HepG2 (cell line): ENCODE measurements around the gene NCOA3. TPM values are rescaled to one million over a fixed set of nuclear protein-coding genes. Genes with fewer than 3 reads are reported as not detected.

Experiments
- ARHGAP35 ChIP-seq: sonication (generic); formaldehyde crosslinking; IDR thresholded peaks from 2 replicates; pipeline ENCODE4 v1.9.0; 2022; ENCODE audit warnings: mild to moderate bottlenecking, inconsistent platforms, moderate library complexity, missing genetic modification reagents, borderline replicate concordance
- ATM ChIP-seq: fragments of 450-650 bp; IDR thresholded peaks from 2 replicates; pipeline ENCODE4 v1.7.1; 2017; ENCODE audit warnings: mild to moderate bottlenecking, borderline replicate concordance
- CBX2 ChIP-seq, 2 experiments: fragments of 200-600 bp in 1 of 2; sonication (generic); formaldehyde crosslinking in 1 of 2; IDR thresholded peaks; 2 replicates each; pipeline versions ENCODE4 v1.7.0 to v1.8.1; 2018 to 2022; ENCODE audit warnings: low read depth in 2 of 2, low read length in 1 of 2, mild to moderate bottlenecking in 1 of 2, missing genetic modification reagents in 1 of 2
- EZH2 ChIP-seq: conservative IDR thresholded peaks from 2 replicates; pipeline ENCODE4 v1.6.1; 2012; ENCODE audit warnings: mild to moderate bottlenecking, low read depth, low read length, moderate library complexity
- GATAD2A ChIP-seq: IDR thresholded peaks from 2 replicates; pipeline ENCODE4 v1.6.1; 2016
- GTF3A ChIP-seq: sonication (generic); formaldehyde crosslinking; conservative IDR thresholded peaks from 2 replicates; pipeline ENCODE4 v1.4.0; 2020; ENCODE audit warnings: mild to moderate bottlenecking, missing genetic modification reagents
- HNF4A ChIP-seq: sonication (generic); formaldehyde crosslinking; IDR thresholded peaks from 2 replicates; pipeline ENCODE4 v1.4.0; 2020; ENCODE audit warnings: missing genetic modification reagents
- KDM6A ChIP-seq: IDR thresholded peaks from 2 replicates; pipeline ENCODE4 v1.6.1; 2016; ENCODE audit warnings: low read depth
- MAFK ChIP-seq, 2 experiments: IDR thresholded peaks in 1 of 2; conservative IDR thresholded peaks in 1 of 2; 2 replicates each; pipeline ENCODE4 v1.6.1; 2011; ENCODE audit warnings: improper control_type of control experiment in 2 of 2, low read length in 2 of 2
- NAIF1 ChIP-seq: sonication (generic); formaldehyde crosslinking; IDR thresholded peaks from 2 replicates; pipeline ENCODE4 v1.5.0; 2020; ENCODE audit warnings: mild to moderate bottlenecking, missing genetic modification reagents, borderline replicate concordance
- NFE2 ChIP-seq: sonication (generic); formaldehyde crosslinking; IDR thresholded peaks from 2 replicates; pipeline ENCODE4 v1.4.0; 2020; ENCODE audit warnings: missing genetic modification reagents
- PPARG ChIP-seq: conservative IDR thresholded peaks from 2 replicates; pipeline ENCODE4 v1.6.1; 2016; ENCODE audit warnings: missing biosample characterization, missing genetic modification reagents
- SMAD3 ChIP-seq: sonication (generic); formaldehyde crosslinking; IDR thresholded peaks from 2 replicates; pipeline ENCODE4 v1.4.0; 2020; ENCODE audit warnings: missing genetic modification reagents
- ZMYM2 ChIP-seq: sonication (generic); formaldehyde crosslinking; IDR thresholded peaks from 2 replicates; pipeline ENCODE4 v1.8.0; 2022; ENCODE audit warnings: mild to moderate bottlenecking, missing genetic modification reagents
- ZNF530 ChIP-seq: sonication (generic); formaldehyde crosslinking; IDR thresholded peaks from 2 replicates; pipeline ENCODE4 v1.5.0; 2020; ENCODE audit warnings: low read depth, mild to moderate bottlenecking, missing genetic modification reagents
- ZNF678 ChIP-seq: sonication (generic); formaldehyde crosslinking; IDR thresholded peaks from 2 replicates; pipeline ENCODE4 v1.4.0; 2020; ENCODE audit warnings: mild to moderate bottlenecking, missing genetic modification reagents
- polyA plus RNA-seq, 8 experiments: library from polyadenylated mRNA; depleted of rRNA in 3 of 8; stranded (reverse) in 7 of 8; unstranded in 1 of 8; fragments of >200 nt; fragmentation: Illumina TruSeq in 4 of 8; extraction: Trizol in 4 of 8; gene quantifications; 2 replicates each; pipeline versions ENCODE4 v1.2.1 to v1.2.3, GENCODE V29; 2011 to 2016; ENCODE audit warnings: low read depth in 4 of 8, missing spikeins in 1 of 8, mixed read lengths in 1 of 8; ENCODE audit not compliant: insufficient read depth in 1 of 8
- total RNA-seq, 5 experiments: library from RNA; depleted of rRNA; stranded (reverse); fragments of >200 nt; fragmentation: Illumina TruSeq; extraction: Trizol; gene quantifications; 2 replicates each; pipeline ENCODE4 v1.2.3, GENCODE V29; 2016; ENCODE audit warnings: low read depth in 1 of 5
- TF ChIP-seq, protein P1 (sequence below): sonication (generic); formaldehyde crosslinking; IDR thresholded peaks from 2 replicates; pipeline ENCODE4 v1.5.0; 2020; ENCODE audit warnings: missing genetic modification reagents
- TF ChIP-seq, protein P2 (sequence below): sonication (generic); formaldehyde crosslinking; IDR thresholded peaks from 2 replicates; pipeline ENCODE4 v1.5.1; 2020; ENCODE audit warnings: mild to moderate bottlenecking, missing genetic modification reagents
- TF ChIP-seq, protein P3 (sequence below): sonication (generic); formaldehyde crosslinking; IDR thresholded peaks from 2 replicates; pipeline ENCODE4 v1.4.0; 2020; ENCODE audit warnings: missing genetic modification reagents, mild to moderate bottlenecking, borderline replicate concordance
- TF ChIP-seq, protein P4 (sequence below): sonication (generic); formaldehyde crosslinking; IDR thresholded peaks from 2 replicates; pipeline ENCODE4 v1.4.0; 2020; ENCODE audit warnings: missing genetic modification reagents; ENCODE audit errors: not compliant biosample characterization
- TF ChIP-seq, protein P5 (sequence below): sonication (generic); formaldehyde crosslinking; IDR thresholded peaks from 2 replicates; pipeline ENCODE4 v1.5.0; 2020; ENCODE audit warnings: missing genetic modification reagents

The NCOA3 gene
- total and polyA plus RNA-seq, 2 of the 13 experiments (the other 11 are each of a cell fraction or from before 2014, with no cell fraction given) = 35.0 to 56.8 TPM

DNA sequence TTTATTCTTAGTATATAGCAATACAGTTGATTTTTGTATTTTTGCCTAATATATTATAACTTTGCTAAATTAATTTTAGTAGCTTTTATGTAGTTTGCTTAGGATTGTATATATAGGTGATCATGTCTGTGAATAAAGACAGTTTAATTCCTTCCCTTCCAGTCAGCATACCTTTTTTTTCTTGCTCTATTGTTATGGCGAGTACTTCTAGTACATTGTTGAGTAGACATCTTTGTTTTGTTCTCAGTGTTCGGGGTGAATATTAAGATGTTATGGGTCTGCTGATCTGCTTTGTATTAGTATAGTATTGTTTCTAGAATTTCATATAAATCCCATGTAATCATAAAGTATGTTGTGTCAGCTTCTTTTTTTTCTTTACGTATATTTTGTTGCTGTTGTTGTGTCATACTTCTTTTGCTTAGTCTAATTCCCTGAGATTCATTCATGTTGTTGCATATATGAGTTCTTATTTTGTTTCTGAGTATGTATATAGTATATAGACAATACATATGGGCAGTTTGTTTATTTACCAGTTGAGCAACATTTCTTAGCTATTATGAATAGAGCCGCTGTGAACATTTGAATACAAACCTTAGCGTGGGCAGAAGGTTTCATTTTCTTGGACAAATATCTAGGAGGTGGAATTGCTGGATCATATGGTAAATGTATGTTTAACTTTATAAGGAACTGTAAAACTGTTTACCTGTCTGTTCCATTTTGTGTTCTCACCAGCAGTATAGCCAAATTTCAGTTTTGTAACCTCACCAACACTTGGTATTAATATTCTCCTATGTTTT lies 25.5 kb downstream of the NCOA3 start (continued):
- TF ChIP-seq, protein P1, sequence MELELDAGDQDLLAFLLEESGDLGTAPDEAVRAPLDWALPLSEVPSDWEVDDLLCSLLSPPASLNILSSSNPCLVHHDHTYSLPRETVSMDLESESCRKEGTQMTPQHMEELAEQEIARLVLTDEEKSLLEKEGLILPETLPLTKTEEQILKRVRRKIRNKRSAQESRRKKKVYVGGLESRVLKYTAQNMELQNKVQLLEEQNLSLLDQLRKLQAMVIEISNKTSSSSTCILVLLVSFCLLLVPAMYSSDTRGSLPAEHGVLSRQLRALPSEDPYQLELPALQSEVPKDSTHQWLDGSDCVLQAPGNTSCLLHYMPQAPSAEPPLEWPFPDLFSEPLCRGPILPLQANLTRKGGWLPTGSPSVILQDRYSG = no peak
- no peak for TF ChIP-seq KDM6A (CRISPR knock-in tag)
- no peak for TF ChIP-seq ARHGAP35
- TF ChIP-seq, protein P2, sequence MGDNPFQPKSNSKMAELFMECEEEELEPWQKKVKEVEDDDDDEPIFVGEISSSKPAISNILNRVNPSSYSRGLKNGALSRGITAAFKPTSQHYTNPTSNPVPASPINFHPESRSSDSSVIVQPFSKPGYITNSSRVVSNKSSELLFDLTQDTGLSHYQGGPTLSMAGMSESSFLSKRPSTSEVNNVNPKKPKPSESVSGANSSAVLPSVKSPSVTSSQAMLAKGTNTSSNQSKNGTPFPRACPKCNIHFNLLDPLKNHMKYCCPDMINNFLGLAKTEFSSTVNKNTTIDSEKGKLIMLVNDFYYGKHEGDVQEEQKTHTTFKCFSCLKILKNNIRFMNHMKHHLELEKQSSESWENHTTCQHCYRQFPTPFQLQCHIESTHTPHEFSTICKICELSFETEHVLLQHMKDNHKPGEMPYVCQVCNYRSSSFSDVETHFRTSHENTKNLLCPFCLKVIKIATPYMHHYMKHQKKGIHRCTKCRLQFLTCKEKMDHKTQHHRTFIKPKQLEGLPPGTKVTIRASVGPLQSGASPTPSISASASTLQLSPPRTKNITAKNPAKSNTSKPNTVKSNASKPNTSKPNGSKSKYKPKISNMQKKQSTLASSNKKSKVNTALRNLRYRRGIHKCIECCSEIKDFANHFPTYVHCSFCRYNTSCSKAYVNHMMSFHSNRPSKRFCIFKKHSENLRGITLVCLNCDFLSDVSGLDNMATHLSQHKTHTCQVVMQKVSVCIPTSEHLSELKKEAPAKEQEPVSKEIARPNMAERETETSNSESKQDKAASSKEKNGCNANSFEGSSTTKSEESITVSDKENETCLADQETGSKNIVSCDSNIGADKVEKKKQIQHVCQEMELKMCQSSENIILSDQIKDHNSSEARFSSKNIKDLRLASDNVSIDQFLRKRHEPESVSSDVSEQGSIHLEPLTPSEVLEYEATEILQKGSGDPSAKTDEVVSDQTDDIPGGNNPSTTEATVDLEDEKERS (CRISPR knock-in tag) = peak; percentile 99
- TF ChIP-seq, protein P3, sequence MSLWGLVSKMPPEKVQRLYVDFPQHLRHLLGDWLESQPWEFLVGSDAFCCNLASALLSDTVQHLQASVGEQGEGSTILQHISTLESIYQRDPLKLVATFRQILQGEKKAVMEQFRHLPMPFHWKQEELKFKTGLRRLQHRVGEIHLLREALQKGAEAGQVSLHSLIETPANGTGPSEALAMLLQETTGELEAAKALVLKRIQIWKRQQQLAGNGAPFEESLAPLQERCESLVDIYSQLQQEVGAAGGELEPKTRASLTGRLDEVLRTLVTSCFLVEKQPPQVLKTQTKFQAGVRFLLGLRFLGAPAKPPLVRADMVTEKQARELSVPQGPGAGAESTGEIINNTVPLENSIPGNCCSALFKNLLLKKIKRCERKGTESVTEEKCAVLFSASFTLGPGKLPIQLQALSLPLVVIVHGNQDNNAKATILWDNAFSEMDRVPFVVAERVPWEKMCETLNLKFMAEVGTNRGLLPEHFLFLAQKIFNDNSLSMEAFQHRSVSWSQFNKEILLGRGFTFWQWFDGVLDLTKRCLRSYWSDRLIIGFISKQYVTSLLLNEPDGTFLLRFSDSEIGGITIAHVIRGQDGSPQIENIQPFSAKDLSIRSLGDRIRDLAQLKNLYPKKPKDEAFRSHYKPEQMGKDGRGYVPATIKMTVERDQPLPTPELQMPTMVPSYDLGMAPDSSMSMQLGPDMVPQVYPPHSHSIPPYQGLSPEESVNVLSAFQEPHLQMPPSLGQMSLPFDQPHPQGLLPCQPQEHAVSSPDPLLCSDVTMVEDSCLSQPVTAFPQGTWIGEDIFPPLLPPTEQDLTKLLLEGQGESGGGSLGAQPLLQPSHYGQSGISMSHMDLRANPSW (CRISPR knock-in tag) = no peak
- TF ChIP-seq ZNF678 (CRISPR knock-in tag) = no peak
- no peak for TF ChIP-seq EZH2
- no peak for TF ChIP-seq ZNF530 (CRISPR knock-in tag)
- TF ChIP-seq MAFK (conservative IDR thresholded peaks at IDR 0.05 in 1 of 2, IDR thresholded peaks at IDR 0.05 in 1 of 2; ENCODE audit: low read length in 2 of 2) = peak in 1 of 2 experiments; percentile 49; a peak in 1 of 4 replicates
- TF ChIP-seq CBX2 (IDR thresholded peaks at IDR 0.05; ENCODE audit: low read depth, low read length) = no peak
- no peak for TF ChIP-seq CBX2 (CRISPR knock-in tag; IDR thresholded peaks at IDR 0.05; ENCODE audit: low read depth)
- TF ChIP-seq PPARG (CRISPR knock-in tag) = no peak
- TF ChIP-seq SMAD3 (CRISPR knock-in tag) = no peak
- no peak for TF ChIP-seq ATM
- TF ChIP-seq, protein P4, sequence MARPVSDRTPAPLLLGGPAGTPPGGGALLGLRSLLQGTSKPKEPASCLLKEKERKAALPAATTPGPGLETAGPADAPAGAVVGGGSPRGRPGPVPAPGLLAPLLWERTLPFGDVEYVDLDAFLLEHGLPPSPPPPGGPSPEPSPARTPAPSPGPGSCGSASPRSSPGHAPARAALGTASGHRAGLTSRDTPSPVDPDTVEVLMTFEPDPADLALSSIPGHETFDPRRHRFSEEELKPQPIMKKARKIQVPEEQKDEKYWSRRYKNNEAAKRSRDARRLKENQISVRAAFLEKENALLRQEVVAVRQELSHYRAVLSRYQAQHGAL (CRISPR knock-in tag) = no peak
- TF ChIP-seq, protein P5, sequence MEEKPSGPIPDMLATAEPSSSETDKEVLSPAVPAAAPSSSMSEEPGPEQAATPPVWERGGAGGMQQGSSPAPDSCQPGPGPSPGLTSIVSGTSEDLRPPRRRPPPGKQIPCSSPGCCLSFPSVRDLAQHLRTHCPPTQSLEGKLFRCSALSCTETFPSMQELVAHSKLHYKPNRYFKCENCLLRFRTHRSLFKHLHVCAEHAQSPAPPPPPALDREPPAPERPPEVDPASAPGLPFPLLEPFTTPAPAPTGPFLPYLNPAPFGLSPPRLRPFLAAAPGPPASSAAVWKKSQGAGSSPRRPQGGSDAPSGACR (CRISPR knock-in tag) = no peak
- no peak for TF ChIP-seq NAIF1 (CRISPR knock-in tag)
- TF ChIP-seq HNF4A (CRISPR knock-in tag) = no peak
- TF ChIP-seq GTF3A (CRISPR knock-in tag) = no peak
- no peak for TF ChIP-seq GATAD2A (CRISPR knock-in tag)
- TF ChIP-seq NFE2 (CRISPR knock-in tag) = no peak
- TF ChIP-seq ZMYM2 (CRISPR knock-in tag) = 0 out of 2 replicates have a peak, but pooled peaks have one; percentile 48
